ENCODE measurements around the gene CNMD. TPM values are rescaled to one million over a fixed set of nuclear protein-coding genes. Genes with fewer than 3 reads are reported as not detected.
A peak's percentile ranks its signal among the peaks of the same experiment; 100 is the strongest.

Gene CNMD
- total RNA-seq, 2 experiments from 2014 or later: not detected

DNA sequence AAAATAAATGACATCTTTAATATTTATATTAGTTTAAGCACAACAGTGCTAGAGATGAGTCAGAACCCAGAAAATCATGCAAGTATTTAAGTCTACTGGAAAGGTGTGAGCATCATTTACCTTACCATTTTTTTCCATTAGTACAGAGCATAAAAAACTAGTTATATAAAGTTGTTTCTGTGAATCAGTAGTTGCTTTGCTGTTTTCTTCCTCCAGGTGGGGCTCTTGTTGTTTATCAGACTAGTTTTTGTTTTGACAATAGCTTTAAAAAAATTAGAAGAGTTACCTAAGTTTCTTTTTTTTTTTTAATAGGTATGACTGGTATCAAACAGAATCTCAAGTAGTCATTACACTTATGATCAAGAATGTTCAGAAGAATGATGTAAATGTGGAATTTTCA lies 74.3 kb downstream of the CNMD start:
- Histone ChIP-seq H2AFZ (ENCODE audit: low read length) (no peak overlapping the region), H3K4me3 (ENCODE audit: low read depth, low read length, poor library complexity, severe bottlenecking) (no peak overlapping the region), H3K9me3 (ENCODE audit: low read length) (no peaks in the 10 kb centered on the region), H3K4me1 (ENCODE audit: insufficient read depth, low read length, poor library complexity, severe bottlenecking) (no peaks in the 10 kb centered on the region), H3K9me2 (ENCODE audit: insufficient read depth, low read length) (no peaks in the 10 kb centered on the region), H3K79me2 (ENCODE audit: insufficient read depth, low read depth, low read length) (peaks cover 6% of the 10 kb centered on the region; the same call in 1 of the 2 replicates), H3K27ac (ENCODE audit: low read depth, low read length, poor library complexity, severe bottlenecking) (no peak overlapping the region), H3K36me3 (ENCODE audit: insufficient read depth, low read length) (peaks cover 99% of the 10 kb centered on the region), H4K20me1 (ENCODE audit: insufficient read depth, low read length) (no peaks in the 10 kb centered on the region), H3K4me2 (ENCODE audit: low read length) (no peak overlapping the region)
- CTCF ChIA-PET (ENCODE audit: unreplicated experiment): interaction anchor here (1.3 kb wide), 1 partner anchor 12 kb away, joined by 6 read pairs; the partner anchor contains the start of gene SUGT1
- intact Hi-C loops (cut with micrococcal nuclease; ENCODE audit: unreplicated experiment): loop anchor here (5.0 kb wide), 1 partner anchor 142 kb away; no protein-coding TSS in a partner anchor
- BruUV-seq (replicated peaks): no TSS peak
- POLR2A ChIA-PET: interaction anchor here (0.6 to 1.7 kb wide), 4 partner anchors 10 to 48 kb away, joined by 3 to 5 read pairs (median 4); no protein-coding TSS in a partner anchor
- TF ChIP-seq, protein P1, sequence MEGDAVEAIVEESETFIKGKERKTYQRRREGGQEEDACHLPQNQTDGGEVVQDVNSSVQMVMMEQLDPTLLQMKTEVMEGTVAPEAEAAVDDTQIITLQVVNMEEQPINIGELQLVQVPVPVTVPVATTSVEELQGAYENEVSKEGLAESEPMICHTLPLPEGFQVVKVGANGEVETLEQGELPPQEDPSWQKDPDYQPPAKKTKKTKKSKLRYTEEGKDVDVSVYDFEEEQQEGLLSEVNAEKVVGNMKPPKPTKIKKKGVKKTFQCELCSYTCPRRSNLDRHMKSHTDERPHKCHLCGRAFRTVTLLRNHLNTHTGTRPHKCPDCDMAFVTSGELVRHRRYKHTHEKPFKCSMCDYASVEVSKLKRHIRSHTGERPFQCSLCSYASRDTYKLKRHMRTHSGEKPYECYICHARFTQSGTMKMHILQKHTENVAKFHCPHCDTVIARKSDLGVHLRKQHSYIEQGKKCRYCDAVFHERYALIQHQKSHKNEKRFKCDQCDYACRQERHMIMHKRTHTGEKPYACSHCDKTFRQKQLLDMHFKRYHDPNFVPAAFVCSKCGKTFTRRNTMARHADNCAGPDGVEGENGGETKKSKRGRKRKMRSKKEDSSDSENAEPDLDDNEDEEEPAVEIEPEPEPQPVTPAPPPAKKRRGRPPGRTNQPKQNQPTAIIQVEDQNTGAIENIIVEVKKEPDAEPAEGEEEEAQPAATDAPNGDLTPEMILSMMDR (conservative IDR thresholded peaks at IDR 0.05; ENCODE audit: low read length): peak; percentile 80
- no peak for TF ChIP-seq EZH2phosphoT487 (IDR thresholded peaks at IDR 0.05; ENCODE audit: borderline replicate concordance, low read depth, low read length)
- DNase-seq (ENCODE audit: low spot score): peak; percentile 20

DNA sequence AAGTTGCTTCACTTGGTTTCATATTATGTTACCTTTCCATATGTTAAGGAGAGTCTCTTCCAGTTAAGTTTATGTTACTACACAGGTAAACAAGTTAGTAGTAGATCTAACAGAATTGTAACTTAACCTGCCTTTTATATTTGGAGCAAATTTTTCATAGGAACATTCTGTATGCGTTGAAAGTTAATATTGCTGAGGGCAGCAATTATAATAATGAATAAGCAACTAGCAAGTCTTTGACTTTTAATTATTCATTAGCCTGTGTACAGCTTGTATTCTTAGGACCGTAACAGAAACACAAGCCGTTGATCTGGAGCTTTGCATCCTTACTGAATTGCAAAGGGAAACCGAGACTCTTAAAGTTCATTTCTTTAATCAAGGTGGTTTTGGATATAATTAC lies 75.3 kb downstream of the CNMD start:
- TF ChIP-seq, protein P1 (conservative IDR thresholded peaks at IDR 0.05; ENCODE audit: low read length): no peak
- no peak for TF ChIP-seq EZH2phosphoT487 (IDR thresholded peaks at IDR 0.05; ENCODE audit: borderline replicate concordance, low read depth, low read length)
- Histone ChIP-seq H3K9me2 (ENCODE audit: insufficient read depth, low read length) (no peaks in the 10 kb centered on the region), H3K4me2 (ENCODE audit: low read length) (no peak overlapping the region), H3K36me3 (ENCODE audit: insufficient read depth, low read length) (peaks cover 95% of the 10 kb centered on the region), H2AFZ (ENCODE audit: low read length) (no peak overlapping the region), H3K4me3 (ENCODE audit: low read depth, low read length, poor library complexity, severe bottlenecking) (no peak overlapping the region), H3K27ac (ENCODE audit: low read depth, low read length, poor library complexity, severe bottlenecking) (no peak overlapping the region), H4K20me1 (ENCODE audit: insufficient read depth, low read length) (no peaks in the 10 kb centered on the region), H3K4me1 (ENCODE audit: insufficient read depth, low read length, poor library complexity, severe bottlenecking) (no peaks in the 10 kb centered on the region), H3K9me3 (ENCODE audit: low read length) (no peaks in the 10 kb centered on the region), H3K79me2 (ENCODE audit: insufficient read depth, low read depth, low read length) (peaks cover 2% of the 10 kb centered on the region; the same call in 1 of the 2 replicates)
- POLR2A ChIA-PET: interaction anchor here (1.5 to 1.7 kb wide), 2 partner anchors 10 to 12 kb away, joined by 3 to 4 read pairs; partner anchors contain the start of gene SUGT1
- intact Hi-C loops (cut with micrococcal nuclease; ENCODE audit: unreplicated experiment): no loop called here
- CTCF ChIA-PET (ENCODE audit: unreplicated experiment): no interaction called here
- DNase-seq (ENCODE audit: low spot score): no peak
- BruUV-seq (replicated peaks): no TSS peak

DNA sequence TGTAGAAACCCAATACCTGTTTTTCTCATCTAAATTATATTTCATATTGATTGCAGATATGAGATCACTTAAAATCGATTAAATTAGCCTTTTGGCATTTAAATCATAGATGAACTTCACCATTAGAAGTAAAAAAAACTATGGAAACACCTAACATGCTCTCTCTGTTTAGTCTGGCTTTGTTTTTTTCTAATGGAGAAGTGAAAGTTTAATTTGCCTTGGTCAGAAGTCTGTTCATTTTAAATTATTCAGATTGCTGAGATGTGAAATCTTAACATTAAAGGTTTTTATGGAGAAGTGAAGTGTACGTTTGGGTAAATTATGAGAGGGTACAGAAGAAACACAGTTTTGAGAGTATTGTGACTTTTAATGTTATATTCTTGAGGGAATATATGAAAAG lies 80.3 kb downstream of the CNMD start:
- intact Hi-C loops (cut with micrococcal nuclease; ENCODE audit: unreplicated experiment): no loop called here
- H3K4me2 ChIP-seq (ENCODE audit: low read length): no peak overlapping the region
- no peak overlapping the region for H2AFZ ChIP-seq (ENCODE audit: low read length)
- H3K9me3 ChIP-seq (ENCODE audit: low read length): no peaks in the 10 kb centered on the region
- H3K4me3 ChIP-seq (ENCODE audit: low read depth, low read length, poor library complexity, severe bottlenecking): no peak overlapping the region
- no peak overlapping the region for H3K27ac ChIP-seq (ENCODE audit: low read depth, low read length, poor library complexity, severe bottlenecking)
- peaks cover 4% of the 10 kb centered on the region; the same call in 1 of the 2 replicates for H4K20me1 ChIP-seq (ENCODE audit: insufficient read depth, low read length)
- ChIA-PET POLR2A (no interaction called here), CTCF (ENCODE audit: unreplicated experiment) (no interaction called here)
- peaks cover 95% of the 10 kb centered on the region for H3K36me3 ChIP-seq (ENCODE audit: insufficient read depth, low read length)
- no peak for TF ChIP-seq EZH2phosphoT487 (IDR thresholded peaks at IDR 0.05; ENCODE audit: borderline replicate concordance, low read depth, low read length)
- TF ChIP-seq, protein P1 (conservative IDR thresholded peaks at IDR 0.05; ENCODE audit: low read length): no peak
- BruUV-seq (replicated peaks): no TSS peak
- H3K79me2 ChIP-seq (ENCODE audit: insufficient read depth, low read depth, low read length): peaks cover 49% of the 10 kb centered on the region
- peaks cover 17% of the 10 kb centered on the region for H3K4me1 ChIP-seq (ENCODE audit: insufficient read depth, low read length, poor library complexity, severe bottlenecking)
- DNase-seq (ENCODE audit: low spot score): no peak
- H3K9me2 ChIP-seq (ENCODE audit: insufficient read depth, low read length): no peaks in the 10 kb centered on the region
